A673 (cell line): Measurements from ENCODE around the gene NRIP3.

Experiments
- CTCF ChIP-seq: fragments of 300-800, 200-600 bp; sonication (generic); conservative IDR thresholded peaks from 2 replicates; pipeline ENCODE4 v1.5.1; 2017; ENCODE audit warnings: low read depth, mild to moderate bottlenecking, antibody characterized with exemption, low read length, moderate library complexity, mixed read lengths
- EZH2 ChIP-seq: fragments of 200-600 bp; sonication (generic); IDR thresholded peaks from 2 replicates; pipeline ENCODE4 v1.6.1; 2017; ENCODE audit warnings: borderline replicate concordance, low read depth, mild to moderate bottlenecking, mixed read lengths, antibody characterized with exemption, low read length; ENCODE audit not compliant: poor library complexity, severe bottlenecking

GRCh38 chr11:9047964-9048523, 44.2 kb upstream of the NRIP3 start:
- TF ChIP-seq EZH2, result no peak
- TF ChIP-seq CTCF, result no peak
